Activated T-cell treated with anti-CD3 and anti-CD28 coated beads, Interleukin-2, amount 50 U/mL, for 1 hour (primary cell): ENCODE data around the gene RAB36.
"Not testable (repeated sequence)": the region's sequence is repeated elsewhere in the genome, so short reads cannot be mapped to it uniquely, and the experiment has no call there.

Source experiments
- DNase-seq: peaks from one replicate; pipeline ENCODE4 v3.0.0-alpha.2; 2020

Gene RAB36

DNA sequence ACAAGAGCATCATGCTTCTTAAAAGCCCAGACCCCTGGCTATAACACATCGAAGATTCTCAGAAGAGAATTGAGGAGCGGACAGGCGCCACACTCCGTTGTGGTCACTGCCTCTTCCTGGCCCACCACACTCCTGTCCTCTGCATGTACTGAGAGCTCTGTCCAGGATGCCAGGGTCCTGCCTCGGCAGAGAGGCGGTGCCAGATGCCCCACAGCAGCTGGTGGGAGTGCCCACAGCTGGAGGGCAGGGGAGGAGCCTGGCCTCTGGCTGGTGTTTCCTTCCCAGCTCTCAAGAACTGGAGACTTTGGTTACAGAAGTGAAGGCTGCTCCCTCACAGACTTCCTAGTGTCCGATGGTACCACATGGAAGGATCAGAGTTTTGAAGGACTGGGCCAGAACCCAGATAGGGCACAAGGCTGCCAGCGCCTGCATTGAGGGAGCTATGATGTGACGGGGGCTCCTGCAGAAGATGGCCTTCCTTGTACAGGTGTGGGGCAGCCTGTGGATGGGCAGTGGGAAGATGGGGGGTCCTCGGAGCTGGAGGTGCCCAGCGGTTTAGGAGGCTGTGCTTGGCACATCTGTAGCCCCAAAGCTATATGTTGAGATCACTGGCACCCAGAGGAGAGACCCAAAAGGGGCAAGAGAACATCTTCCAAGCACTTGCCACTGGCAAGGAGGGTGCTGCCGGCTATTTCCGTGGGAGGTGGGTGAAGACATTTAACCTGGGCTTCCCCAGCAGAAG, 22.9 kb upstream of the RAB36 start:
- DNase-seq, result no peak

DNA sequence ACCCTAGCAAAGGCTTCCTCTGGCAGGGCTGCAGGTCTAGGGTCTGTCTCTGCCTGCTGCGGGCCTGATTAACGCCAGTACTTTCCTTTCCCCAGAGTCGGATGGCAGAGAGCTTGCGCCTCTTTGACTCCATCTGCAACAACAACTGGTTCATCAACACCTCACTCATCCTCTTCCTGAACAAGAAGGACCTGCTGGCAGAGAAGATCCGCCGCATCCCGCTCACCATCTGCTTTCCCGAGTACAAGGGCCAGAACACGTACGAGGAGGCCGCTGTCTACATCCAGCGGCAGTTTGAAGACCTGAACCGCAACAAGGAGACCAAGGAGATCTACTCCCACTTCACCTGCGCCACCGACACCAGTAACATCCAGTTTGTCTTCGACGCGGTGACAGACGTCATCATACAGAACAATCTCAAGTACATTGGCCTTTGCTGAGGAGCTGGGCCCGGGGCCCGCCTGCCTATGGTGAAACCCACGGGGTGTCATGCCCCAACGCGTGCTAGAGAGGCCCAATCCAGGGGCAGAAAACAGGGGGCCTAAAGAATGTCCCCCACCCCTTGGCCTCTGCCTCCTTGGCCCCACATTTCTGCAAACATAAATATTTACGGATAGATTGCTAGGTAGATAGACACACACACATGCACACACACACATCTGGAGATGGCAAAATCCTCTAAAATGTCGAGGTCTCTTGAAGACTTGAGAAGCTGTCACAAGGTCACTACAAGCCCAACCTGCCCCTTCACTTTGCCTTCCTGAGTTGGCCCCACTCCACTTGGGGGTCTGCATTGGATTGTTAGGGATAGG, 22.1 kb upstream of the RAB36 start:
- no peak for DNase-seq

DNA sequence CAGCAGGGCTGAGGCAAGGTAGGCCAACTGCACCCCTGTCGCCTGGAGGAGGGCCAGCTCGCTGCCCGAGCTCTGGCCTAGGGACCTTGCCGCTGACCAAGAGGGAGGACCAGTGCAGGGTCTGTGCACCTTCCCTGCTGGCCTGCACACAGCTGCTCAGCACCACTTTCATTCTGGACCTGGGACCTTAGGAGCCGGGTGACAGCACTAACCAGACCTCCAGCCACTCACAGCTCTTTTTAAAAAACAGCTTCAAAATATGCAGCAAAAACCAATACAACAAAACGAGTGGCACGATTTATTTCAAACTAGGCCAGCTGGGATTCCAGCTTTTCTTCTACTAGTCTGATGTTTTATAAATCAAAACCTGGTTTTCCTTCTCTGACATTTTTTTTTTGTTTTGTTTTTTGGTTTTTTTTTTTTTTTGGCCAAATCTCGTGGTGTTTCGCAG, 21.4 kb upstream of the RAB36 start:
- no peak for DNase-seq

DNA sequence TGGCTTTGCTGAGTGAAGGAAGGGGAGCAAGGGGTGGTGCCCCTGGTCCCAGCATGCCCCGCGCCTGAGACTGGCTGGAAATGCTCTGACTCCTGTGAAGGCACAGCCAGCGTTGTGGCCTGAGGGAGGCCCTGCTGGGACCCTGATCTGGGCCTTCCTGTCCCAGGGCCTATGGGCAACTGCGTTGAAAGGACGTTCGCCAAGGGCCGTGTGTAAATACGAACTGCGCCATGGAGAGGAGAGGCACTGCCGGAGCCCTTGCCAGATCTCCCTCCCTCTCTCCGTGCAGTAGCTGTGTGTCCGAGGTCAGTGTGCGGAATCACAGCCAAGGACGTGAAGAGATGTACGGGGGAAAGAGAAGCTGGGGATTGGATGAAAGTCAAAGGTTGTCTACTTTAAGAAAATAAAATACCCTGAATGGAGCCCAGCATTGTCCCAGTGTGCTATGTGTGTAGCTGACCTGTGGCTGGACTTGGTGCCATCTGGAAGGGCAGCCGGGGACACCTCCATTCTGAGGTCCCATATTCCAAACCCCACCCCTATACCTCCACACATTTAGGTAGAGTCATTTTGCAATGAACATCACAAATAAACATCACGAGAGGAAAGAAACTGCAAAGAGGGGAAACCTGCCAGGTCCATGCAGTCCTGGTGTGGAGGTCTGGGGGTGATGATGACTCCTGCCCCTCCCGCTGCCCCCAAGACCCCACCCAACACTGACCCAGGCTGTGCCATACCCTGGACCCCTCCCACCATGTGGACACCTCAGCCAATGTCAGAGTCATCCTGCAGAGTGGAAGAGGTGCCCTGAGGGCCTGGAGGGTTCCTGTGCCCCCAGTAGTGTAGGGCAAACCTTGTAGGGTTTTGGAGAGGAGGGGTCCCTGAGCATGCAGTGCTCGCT, 20.4 kb upstream of the RAB36 start:
- no peak for DNase-seq

DNA sequence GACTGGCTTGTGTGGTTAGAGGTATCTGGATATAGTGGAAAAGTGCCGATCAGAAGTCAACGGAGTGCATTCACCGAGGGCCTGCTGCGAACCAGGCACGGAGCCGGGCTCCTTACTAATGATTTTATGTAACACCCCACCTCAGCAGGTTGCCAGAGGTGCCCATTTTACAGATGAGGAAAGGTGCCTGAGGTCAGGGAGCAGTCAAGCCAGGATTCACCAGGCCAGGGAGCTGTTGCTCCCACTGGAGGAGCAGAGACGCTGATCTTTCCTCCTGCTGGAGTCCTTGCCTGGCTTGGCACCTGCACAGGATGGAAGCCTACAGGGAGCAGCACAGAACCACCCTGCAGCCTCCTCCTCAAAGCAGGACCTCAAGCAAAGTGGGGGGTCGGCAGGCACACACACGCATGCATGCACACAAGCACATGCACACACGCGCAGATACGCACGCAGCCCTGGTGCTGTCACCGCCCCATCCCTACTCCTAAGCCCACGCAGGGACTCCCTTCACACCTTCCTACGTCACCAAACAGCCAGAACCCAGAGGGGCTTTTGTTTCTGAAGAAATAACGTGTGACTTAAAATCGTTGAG, 19.7 kb upstream of the RAB36 start:
- DNase-seq, result no peak

DNA sequence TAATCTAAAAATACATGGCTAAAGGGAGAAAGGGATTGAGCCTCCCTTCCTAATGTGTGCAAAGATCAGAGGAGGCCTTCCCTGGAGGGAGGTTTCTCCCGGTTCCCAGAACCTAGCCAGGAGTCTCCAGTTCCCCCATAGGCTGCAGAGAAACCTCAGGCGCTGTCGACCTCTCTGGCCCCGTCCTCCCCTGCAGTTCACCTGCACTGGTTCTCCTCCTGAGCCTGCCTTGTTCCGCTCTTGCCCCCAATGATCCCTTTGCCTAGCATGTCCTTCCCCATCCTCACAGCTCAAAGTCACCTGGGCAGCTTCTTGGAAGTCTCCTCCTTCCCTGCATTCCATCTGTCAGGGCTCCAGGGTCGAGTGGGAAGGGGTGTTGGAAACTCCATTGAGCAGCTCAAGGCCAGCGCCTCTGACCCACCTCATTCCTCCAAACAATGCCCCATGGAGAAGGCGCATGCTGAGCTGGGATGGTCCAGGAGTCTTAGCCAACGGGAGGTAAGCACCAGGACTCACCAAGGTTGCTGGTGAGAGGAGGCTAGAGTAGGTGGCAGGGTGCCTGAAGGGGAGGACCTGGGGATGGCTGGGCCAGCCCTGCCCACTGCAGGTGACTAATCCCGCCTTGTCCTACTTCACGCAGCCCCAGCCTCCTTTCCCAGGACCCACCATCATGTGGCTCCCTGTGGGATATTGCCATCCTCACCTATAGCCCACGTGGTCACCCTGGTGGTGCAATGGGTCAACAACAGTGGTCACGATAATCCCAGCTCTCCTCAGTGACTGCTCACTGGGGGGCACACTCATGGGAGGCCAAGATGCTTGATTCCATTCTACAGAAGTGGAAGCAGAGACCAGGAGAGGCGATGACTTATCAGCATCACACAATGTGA, 18.9 kb upstream of the RAB36 start:
- DNase-seq, result no peak

DNA sequence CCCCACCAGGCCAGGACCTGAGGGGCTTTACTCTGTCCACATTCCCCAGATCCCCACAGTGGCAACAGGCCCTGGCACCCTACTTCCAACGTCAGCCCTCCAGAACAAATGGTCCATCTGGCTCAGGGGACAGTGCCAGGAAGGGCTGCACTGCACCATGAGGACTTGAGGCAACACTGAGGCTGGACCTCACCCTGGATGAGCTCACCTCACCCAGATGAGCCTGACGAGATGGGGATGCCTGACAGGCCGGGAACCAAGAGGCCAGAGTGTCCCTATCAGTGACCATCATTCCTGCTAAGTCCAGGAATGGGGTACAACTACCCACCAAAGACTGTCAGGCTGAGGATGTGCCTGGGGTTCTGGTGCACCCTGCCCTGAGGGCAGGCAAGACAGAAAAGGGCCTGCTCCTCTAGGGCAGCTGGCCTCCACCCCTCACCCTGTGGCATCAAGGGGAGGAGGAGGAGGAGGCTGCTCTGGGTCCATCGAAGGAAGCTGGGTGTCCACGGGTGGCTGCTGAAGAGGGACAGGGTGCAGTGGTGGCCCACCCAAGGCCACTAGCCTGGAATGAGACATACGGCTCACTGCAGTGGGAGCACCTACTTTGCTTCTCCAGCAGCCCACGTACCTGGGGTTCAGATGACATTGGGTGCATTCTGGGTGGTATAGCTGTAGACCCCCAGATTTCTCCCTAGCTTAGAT, 18.1 kb upstream of the RAB36 start:
- DNase-seq, result no peak

DNA sequence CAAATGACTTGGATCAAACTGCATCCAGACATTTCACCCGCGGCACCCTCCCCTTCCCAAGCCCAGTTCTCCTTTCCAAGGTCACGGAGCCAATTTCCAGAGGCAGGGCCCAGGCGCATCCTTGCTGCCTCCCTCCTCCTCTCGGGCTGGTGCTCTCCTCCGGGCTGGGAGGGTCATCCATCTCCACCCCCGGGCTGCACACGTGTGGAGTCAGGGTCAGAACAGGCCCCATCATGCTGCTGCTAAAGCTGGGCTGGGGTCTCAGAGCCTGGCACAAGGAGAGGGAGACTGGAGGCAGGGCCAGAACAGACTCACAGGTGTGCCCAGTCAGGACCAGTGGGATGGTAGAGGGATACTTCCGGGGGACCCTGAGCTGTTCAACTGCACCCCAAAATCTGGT, 17.5 kb upstream of the RAB36 start:
- DNase-seq, result no peak

DNA sequence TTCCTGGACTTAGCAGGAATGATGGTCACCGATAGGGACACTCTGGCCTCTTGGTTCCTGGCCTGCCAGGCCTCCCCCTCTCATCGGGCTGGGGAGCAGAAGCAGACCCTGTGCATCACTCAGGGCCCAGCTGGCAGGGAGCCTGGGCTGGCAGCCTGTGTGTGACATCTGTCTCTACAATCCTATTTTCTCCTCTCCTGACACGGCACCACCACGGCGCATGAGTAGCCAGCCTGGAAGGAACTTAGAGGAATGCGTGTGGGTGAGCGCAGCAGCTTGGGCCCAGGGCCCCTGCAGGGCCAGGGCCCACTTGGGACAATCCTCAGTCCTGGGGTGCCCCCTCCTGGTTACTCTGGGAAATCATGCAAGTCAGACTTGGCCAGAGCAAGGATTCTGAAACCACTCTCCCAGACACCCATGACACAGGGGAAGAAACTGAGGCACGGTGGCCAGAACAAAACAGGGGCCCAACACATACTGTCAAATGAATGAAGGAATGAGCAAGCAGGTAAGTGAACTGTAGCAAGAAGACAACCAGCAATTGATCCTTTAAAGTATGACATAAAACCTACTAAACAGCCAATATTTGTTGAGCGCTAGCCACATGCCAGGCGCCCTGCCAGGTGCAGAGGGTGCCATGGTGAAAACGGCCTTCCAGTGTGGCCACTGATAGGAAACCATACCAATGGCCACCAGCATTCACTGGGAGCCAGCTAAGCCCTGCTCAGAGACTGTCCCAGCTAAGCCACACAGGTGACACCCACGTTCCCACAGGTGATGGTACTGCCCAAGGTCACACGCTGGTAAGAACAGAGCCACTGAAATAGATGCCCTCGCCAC, 16.8 kb upstream of the RAB36 start:
- DNase-seq, result peak; percentile 76

DNA sequence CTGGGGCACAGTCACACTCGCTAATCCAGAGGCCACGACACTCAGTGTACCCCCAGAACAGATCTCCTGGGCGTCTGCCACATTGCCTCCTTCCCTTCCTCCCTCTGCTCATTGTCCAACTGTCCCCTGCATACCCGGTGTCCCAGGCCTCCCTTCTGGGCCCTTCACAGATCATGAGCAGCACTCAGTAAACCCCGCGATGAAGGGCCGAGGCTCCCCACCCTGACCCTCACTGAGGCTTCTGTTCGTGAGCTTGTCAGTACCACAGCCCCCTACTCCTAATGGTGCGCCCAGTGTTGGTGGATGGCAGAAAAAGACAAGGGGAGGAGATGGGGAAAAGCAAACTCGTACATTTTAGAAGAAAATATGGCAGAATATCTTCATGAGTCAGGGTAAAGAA, 16.1 kb upstream of the RAB36 start:
- DNase-seq, result no peak

DNA sequence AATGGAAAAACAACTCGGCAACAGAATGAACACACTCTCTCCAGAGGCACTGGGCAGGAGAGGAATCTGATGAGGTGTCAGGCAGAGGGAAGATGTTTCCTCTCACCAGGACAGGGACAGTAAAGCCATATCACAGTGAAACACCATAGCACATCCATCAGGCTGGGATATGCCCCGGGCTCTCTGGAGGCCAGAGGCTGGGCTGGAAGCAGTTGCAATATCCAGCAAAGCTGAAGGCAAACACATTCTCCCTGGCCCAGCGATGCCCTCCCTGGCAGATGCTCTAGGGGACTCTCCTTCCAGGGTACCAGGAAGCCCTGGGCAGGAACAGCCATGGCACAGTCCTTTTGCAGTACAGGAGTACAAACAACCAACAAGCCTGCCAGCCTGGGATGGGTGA, 14.6 kb upstream of the RAB36 start:
- DNase-seq, result no peak

DNA sequence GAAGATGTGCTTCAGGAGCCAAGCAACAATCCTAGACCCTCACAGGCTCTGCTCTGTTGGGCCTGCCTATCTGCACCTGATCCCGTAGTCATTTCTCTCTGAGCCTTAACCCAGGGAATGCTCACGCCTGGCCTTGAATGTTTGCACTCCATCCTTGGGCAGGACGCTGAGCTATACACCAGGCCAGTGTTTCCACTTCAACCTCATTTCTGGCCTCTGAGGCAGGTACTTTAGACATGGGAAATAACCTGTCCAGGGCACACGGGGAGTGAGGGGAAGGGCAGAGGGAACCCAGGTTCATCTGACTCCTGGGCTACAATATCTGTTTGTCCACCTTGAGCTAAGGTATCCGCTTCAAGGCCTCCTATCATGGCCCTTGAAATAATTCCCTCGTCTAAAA, 13.3 kb upstream of the RAB36 start:
- DNase-seq, result no peak

DNA sequence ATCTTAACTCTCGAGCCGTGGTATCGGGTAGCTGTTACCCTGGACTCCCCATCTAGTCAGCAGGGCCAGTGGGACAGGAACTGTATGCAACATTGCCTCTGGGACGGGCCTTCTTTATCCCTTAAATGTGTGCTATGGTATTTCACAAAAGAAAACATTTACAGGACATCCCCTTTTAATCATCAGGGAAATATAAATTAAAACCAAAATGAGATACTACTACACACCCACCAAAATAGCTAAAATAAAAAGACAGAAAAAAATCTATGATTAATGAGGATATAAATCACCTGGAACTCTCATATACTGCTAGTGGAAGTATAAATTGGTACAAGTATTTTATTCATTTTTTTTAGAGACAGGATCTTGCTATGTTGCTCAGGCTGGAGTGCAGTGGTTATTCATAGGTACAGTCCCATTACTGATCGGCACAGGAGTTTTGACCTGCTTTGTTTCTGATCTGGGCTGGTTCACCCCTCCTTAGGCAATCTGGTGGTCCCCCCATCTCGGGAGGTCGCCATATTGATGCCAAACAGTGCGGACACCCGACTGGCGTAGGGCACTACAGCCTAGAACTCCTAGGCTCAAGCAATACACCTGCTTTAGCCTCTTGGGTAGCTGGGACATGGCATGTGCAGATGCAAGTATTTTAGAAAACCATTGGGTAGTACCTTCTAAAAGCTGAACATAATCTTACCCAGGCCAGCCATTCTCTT, 12.7 kb upstream of the RAB36 start:
- no peak for DNase-seq

DNA sequence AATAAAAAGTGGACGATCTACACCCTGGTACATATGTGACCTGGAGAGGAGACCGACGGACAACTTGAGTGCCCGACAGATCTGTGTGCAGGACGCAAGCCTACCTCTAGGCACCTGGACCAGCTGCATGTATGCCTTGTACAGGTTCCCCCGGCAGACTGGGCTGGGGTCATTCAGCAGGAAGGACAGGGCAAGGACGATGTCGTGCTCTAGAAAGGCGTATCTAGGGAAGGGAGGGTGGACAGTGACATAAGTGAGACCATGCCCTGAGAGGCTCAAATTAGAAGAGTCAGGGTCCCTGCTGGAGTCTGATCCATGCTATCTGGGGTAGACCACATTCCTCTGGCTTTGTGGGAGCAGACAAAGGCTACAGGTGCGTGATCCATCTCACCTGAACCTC, 11.4 kb upstream of the RAB36 start:
- no peak for DNase-seq

DNA sequence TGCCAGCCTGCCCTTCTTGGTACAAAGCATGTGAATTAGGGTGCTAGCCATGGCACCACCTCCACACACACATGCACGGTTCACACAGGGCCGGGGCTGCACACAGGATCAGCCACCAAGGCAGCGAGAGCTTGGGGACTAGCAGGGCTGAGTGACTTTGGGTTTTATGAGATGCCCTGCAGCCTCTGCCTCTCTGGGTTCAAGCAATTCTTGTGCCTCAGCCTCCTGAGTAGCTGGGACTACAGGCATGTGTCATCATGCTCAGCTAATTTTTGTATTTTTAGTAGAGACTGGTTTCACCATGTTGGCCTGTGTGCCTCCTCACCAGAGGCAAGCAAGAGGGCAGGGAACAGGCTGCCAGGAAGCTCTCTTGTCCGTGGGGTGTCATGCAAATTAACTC, 8.3 kb upstream of the RAB36 start:
- not testable (repeated sequence) for DNase-seq

DNA sequence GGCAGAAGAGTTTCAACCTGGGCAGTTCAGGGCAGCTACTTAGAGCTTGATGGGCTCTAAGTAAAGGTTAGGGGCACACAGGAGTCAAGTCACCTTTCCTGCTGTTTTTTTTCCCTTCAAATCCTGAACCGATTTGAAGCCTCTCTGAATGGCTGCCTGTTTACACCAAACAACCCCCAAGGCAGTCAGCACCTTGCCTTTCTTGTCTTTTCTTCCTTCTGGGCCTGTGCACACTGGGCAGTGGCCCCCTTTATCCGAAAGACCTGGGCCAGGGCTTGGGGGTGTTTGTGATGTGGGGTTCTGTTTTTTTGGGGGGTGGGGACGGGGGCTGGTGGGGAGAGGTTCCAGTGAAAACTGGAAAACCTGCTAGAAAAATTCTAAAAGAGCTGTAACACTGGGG, 7.8 kb upstream of the RAB36 start:
- no peak for DNase-seq

DNA sequence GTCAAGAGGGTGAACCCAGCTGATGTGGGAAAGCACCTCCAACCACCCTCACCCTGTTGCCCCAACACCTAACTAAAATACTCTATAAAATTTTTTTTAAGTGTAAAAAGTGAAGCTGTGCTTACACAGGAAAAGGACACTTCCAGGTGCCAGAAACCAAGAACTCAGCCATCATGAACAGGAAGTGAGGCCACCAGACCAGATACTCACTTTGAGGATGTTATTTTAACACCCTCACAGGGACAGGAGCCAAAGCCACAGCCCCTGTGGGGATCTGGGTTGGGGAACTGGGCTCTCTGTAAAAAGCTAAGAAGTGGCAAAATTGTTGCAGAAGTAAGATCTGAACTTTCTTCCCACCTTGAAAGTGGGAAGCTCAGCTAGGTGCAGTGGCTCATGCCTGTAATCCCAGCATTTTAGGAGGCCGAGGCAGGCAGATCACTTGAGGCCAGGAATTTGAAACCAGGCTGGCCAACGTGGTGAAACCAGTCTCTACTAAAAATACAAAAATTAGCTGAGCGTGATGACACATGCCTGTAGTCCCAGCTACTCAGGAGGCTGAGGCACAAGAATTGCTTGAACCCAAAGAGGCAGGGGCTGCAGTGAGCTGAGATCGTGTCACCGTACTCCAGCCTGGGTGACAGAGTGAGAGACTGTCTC, 7.2 kb upstream of the RAB36 start:
- peak; percentile 38 for DNase-seq

DNA sequence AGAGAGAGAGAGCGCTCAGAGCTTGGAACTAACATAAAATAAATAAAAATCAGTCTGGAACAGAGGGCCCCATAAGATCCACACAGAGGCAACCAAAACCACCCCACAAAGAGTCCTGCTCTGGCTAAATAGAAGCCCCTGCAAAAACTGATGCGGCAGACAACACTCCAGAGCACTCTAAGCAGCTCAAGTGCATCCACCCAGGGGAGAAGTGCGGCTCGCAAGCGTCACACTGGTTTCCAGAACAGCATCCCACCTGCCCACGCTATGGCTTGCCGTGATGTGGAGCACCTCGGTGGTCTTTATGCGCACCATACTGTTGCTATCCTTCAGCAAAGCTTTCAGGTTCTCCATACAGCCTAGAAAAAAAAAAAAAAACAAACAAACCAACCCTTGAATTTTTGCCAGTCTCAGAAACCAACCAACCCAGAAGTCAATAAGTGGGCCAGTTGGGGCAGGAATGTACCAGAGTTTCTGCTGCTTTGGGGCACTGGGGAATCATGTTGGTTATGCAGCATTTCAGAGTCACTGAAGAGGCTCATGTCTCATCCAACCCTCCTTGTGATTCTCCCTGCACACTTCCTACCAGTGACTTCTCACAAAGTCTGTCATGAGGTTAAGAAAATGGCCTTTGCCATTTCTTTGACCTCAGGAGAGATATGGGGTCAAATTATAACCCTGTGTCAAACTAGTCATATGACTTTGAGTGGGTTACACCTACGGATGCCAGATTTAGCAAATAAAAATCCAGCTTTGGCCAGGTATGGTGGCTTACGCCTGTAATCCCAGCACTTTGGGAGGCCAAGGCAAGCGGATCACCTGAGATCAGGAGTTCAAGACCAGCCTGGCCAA, 6.5 kb upstream of the RAB36 start:
- DNase-seq, result no peak
